BJ (cell line): ENCODE measurements around the gene ISCA2. TPM values are rescaled to one million over a fixed set of nuclear protein-coding genes. Genes with fewer than 3 reads are reported as not detected.

Experiments used
- CTCF ChIA-PET: fragments of 350-600 bp; formaldehyde crosslinking; extraction: SDS; loops from one replicate; lab custom pipeline; 2021; ENCODE audit warnings: antibody characterized with exemption, inconsistent platforms; lab: Yijun Ruan, JAX
- POLR2A ChIA-PET: fragments of 300-600 bp; sonication (Branson Sonifier 250); formaldehyde crosslinking; extraction: SDS; loops from one replicate; lab custom pipeline; 2021; ENCODE audit warnings: antibody characterized with exemption; lab: Charles Lee
- DNase-seq: peaks from one replicate; pipeline ENCODE4 v3.0.0-alpha.2; 2011; ENCODE audit warnings: low read depth
- H3K27me3 ChIP-seq: 2 replicates; pipeline ENCODE4 v1.6.0; 2011; ENCODE audit warnings: low read length; ENCODE audit not compliant: control insufficient read depth, insufficient read depth
- H3K36me3 ChIP-seq: 2 replicates; pipeline ENCODE4 v1.5.1; 2011; ENCODE audit warnings: low read length; ENCODE audit not compliant: control insufficient read depth, insufficient read depth
- H3K4me3 ChIP-seq: 2 replicates; pipeline ENCODE4 v1.5.1; 2011; ENCODE audit warnings: low read depth, mild to moderate bottlenecking, control low read depth, low read length
- polyA plus RNA-seq: library from polyadenylated mRNA; depleted of rRNA; stranded (reverse); fragments of >200 nt; gene quantifications from 2 replicates; pipeline ENCODE4 v1.2.3, GENCODE V29; 2011
- TF ChIP-seq, protein P1 (sequence below): IDR thresholded peaks from 2 replicates; pipeline ENCODE4 v1.5.1; 2011; ENCODE audit warnings: low read depth, mild to moderate bottlenecking, control low read depth, inconsistent platforms, low read length, moderate library complexity; ENCODE audit not compliant: insufficient read depth

Gene ISCA2
- polyA plus RNA-seq, 1 experiment = 13.0 TPM

DNA sequence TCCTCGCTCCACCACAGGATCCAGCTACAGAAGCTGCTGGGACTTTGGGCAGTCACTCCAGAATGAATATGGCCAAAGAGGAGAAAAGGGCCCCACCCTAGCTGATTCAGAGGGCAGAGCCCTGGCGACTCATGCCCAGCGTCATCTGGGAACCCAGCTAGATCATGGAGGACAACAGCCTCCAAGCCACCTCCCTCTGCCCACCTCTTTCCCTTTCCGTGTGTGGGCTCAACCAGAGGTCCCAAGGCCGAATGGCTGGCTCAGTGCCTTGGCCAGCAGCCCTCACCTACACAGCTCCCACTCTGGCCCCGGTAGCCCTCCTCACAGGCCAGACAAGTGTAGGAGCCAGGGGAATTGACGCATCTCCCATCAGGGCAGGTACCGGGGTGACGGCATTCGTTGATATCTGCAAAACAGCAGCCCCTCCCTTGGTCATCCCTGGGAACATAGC, 17.4 kb downstream of the ISCA2 start:
- no peak for DNase-seq
- POLR2A ChIA-PET = no interaction called here
- TF ChIP-seq, protein P1, sequence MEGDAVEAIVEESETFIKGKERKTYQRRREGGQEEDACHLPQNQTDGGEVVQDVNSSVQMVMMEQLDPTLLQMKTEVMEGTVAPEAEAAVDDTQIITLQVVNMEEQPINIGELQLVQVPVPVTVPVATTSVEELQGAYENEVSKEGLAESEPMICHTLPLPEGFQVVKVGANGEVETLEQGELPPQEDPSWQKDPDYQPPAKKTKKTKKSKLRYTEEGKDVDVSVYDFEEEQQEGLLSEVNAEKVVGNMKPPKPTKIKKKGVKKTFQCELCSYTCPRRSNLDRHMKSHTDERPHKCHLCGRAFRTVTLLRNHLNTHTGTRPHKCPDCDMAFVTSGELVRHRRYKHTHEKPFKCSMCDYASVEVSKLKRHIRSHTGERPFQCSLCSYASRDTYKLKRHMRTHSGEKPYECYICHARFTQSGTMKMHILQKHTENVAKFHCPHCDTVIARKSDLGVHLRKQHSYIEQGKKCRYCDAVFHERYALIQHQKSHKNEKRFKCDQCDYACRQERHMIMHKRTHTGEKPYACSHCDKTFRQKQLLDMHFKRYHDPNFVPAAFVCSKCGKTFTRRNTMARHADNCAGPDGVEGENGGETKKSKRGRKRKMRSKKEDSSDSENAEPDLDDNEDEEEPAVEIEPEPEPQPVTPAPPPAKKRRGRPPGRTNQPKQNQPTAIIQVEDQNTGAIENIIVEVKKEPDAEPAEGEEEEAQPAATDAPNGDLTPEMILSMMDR = no peak
- CTCF ChIA-PET = interaction anchor here (0.8 to 2.4 kb wide), 4 partner anchors 9 to 98 kb away, joined by 3 to 11 read pairs (median 6); partner anchors contain the start of genes ISCA2 and NPC2
- no peak overlapping the region for H3K4me3 ChIP-seq
- no peaks in the 10 kb centered on the region for H3K27me3 ChIP-seq
- H3K36me3 ChIP-seq = peaks cover 9% of the 10 kb centered on the region

DNA sequence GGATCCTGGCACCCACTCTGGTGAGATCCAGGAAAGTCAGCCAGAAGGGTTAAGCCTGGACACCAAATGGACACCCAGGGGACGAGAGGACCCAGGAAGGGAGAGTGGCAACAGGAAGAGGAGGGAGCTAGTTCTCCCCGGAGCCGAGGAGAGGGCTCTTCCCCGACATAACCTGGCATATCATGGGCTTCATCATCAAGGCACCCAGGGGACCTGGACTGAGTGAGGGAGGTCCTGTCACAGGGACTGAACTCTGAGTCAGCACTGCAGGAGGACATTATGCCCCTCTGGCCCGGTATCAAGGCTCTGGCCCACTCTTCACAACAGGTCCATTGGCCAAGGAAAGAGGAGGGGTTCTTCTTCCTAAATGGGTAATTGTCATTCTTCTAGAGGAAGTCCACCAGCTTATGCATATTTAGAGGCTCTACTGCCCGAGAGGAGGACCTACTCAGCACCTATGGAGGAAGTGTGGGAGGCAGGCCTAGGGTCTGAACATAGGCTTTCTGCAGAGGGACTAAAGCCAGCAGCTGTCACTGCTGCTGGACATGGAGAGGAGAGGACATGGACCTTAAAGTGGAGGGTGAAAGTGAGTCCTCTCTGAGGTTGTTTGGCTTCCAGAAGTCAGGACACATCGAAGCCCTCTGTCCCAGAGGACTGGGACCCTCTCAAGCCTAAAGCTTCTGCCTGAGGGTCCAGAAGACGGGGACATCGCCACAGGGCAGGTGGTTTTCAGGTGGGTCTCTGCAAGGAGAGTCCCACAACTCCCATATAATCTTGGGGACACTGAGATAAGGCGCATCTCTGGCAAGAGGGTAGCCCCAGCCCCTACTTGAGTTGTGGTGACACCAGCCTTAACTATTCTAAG, 18.6 kb downstream of the ISCA2 start:
- TF ChIP-seq, protein P1 = no peak
- DNase-seq = no peak
- H3K27me3 ChIP-seq = no peaks in the 10 kb centered on the region
- ChIA-PET POLR2A (no interaction called here), CTCF (interaction anchor here (0.8 to 4.4 kb wide), 8 partner anchors 10 to 100 kb away, joined by 3 to 16 read pairs (median 4); partner anchors contain the start of gene LTBP2)
- no peak overlapping the region for H3K4me3 ChIP-seq
- peaks cover 9% of the 10 kb centered on the region for H3K36me3 ChIP-seq

DNA sequence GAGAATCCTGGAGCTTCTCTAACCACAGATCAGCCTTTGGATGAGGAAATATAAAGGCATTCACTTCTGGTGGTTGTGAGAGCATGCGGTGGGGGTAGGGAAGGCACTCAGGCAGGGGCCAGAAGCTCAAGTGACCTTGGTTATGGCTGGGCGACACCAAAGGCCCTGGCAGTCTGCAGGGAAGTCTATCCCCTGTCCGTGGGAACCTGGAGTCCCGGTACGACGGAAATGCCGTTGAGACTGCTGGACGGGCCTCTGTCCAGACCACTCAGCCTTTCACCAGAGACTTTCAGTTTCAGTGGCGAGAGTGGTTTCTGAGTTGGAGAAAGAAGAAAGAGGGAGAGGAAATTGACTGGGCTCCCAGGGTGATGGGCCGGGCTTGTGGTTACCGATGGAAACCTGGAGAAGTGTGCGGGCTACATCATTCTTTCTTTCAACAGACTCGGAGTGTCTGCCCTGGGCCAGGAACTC, 20.9 kb downstream of the ISCA2 start:
- peaks cover 5% of the 10 kb centered on the region for H3K36me3 ChIP-seq
- no peak for DNase-seq
- no peak overlapping the region for H3K4me3 ChIP-seq
- CTCF ChIA-PET = interaction anchor here (4.4 kb wide), 1 partner anchor 13 kb away, joined by 16 read pairs; no protein-coding TSS in a partner anchor
- TF ChIP-seq, protein P1 = no peak
- no peaks in the 10 kb centered on the region for H3K27me3 ChIP-seq
- POLR2A ChIA-PET = no interaction called here

DNA sequence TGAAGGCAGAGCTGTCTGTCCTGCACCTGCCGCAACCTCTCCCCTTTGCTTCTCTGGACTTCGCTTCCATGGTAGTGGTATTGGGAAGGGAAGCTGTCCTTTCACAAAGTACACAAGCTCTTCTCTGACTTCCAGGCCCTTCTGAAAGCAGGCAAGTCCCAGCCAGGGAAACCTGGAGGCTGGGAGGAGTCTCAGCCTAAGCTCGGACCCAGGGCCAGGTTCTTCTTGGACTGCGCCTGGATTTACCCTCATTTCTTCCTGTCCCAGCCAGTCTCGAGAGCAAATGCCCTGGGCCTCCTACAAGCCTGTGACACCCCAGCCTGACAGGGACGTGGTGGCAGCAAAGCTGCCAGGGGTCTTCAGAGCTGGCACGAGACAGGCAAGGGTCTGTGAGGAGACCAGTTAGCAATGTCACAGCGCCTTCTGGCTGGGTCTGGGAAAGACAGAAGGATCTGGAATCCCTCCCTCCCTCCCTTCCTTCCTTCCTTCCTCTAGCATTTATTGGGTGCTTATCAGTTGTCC, 22.4 kb downstream of the ISCA2 start:
- ChIA-PET POLR2A (no interaction called here), CTCF (interaction anchor here (0.8 to 4.4 kb wide), 2 partner anchors 15 to 97 kb away, joined by 3 to 16 read pairs; no protein-coding TSS in a partner anchor)
- peaks cover 5% of the 10 kb centered on the region for H3K36me3 ChIP-seq
- TF ChIP-seq, protein P1 = no peak
- no peak for DNase-seq
- no peaks in the 10 kb centered on the region for H3K27me3 ChIP-seq
- H3K4me3 ChIP-seq = no peak overlapping the region
